ENCODE results near the gene PRCD. TPM values are rescaled to one million over a fixed set of nuclear protein-coding genes. Genes with fewer than 3 reads are reported as not detected.
"Not testable (repeated sequence)": the region's sequence is repeated elsewhere in the genome, so short reads cannot be mapped to it uniquely, and the experiment has no call there.

The PRCD gene
- total RNA-seq, 1 donor from 2014 or later: not detected

DNA sequence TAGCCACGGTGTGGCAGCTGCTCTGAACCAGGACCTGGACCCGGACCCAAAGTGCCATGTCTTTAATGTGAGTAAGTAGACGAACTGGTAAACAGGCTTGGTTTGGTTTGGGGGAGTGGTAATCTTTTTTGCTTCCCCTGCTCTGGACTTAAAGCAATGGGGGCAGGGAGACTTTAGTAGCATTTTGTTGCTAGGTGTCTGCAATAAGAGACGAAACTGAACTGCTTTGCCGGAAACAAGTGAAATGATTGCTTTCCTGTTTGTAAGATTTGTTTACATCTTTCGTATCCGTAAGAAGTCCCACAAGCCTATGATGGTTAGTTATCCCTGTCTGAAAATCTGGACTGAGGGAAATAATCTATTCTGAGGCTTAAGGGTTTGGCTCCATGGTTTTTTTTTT lies 21.5 kb downstream of the PRCD start:
- no peaks in the 10 kb centered on the region for H3K27me3 Mint-ChIP-seq (ENCODE audit: low read depth)
- no peak overlapping the region for H3K4me3 Mint-ChIP-seq (ENCODE audit: low read depth)
- no peak overlapping the region for H3K27ac Mint-ChIP-seq
- peaks cover 82% of the 10 kb centered on the region for H3K36me3 Mint-ChIP-seq (ENCODE audit: low read depth)
- H3K4me1 Mint-ChIP-seq (ENCODE audit: low read depth): peaks cover 35% of the 10 kb centered on the region
- no peak for DNase-seq (ENCODE audit: low spot score)
- intact Hi-C loops (cut with micrococcal nuclease): no loop called here
- H3K9me3 Mint-ChIP-seq: no peaks in the 10 kb centered on the region

DNA sequence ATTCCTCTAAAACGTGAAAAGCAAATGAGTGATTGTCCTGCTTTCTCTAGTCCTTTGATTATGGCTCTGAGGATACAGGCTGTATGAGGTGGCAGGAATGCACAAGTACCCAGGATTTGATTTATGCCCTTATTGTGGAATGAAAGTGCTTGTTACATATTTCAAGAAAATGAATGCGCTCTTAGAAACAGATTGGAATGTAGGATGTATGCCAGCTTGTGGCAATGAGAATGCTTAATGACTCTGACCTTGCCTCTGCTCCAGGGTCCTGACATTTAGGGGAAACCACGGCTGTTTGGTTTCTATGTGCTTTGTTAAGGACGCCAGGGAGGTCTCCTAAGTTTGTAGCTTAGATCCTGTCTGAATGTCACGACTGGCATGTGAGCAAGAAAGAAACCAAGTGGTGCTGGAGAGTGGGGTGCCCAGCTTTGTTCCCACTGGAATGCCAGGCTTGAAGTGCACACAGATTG lies 22.0 kb downstream of the PRCD start:
- Mint-ChIP-seq H3K9me3 (no peaks in the 10 kb centered on the region), H3K27me3 (ENCODE audit: low read depth) (no peaks in the 10 kb centered on the region), H3K4me1 (ENCODE audit: low read depth) (peaks cover 35% of the 10 kb centered on the region), H3K27ac (no peak overlapping the region), H3K4me3 (ENCODE audit: low read depth) (no peak overlapping the region), H3K36me3 (ENCODE audit: low read depth) (peaks cover 85% of the 10 kb centered on the region)
- intact Hi-C loops (cut with micrococcal nuclease): no loop called here
- no peak for DNase-seq (ENCODE audit: low spot score)

DNA sequence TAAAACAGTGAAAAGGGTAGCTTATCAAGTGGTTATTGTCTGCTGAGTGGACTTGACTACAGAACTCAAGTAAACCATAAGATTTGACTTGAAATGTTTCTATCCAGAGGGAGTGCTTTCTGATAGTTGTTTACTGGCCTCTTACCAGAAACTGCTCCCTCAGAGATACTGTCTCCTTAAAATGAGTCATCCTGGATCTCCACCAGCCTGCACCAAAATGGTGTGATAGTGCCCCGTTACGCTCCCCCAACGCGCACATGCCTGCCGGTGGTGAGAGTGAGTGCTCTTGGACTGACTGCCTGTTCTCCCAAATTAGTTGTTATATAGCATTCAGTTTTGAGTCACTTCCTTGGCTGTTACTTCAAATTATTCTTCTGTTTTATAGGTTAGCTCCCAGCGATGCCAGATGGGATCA lies 22.9 kb downstream of the PRCD start:
- Mint-ChIP-seq H3K4me3 (ENCODE audit: low read depth) (no peak overlapping the region), H3K9me3 (no peaks in the 10 kb centered on the region), H3K36me3 (ENCODE audit: low read depth) (peaks cover 87% of the 10 kb centered on the region), H3K27ac (peak overlapping the region; percentile 61), H3K27me3 (ENCODE audit: low read depth) (no peaks in the 10 kb centered on the region), H3K4me1 (ENCODE audit: low read depth) (peaks cover 30% of the 10 kb centered on the region)
- DNase-seq (ENCODE audit: low spot score): no peak
- intact Hi-C loops (cut with micrococcal nuclease): no loop called here

- H3K9me3 Mint-ChIP-seq; H3K27ac Mint-ChIP-seq; H3K4me3 Mint-ChIP-seq (ENCODE audit: low read depth); DNase-seq (ENCODE audit: low spot score); H3K27me3 Mint-ChIP-seq (ENCODE audit: low read depth); intact Hi-C loops (cut with micrococcal nuclease): not testable (repeated sequence)
- Mint-ChIP-seq H3K36me3 (ENCODE audit: low read depth) (peaks cover 84% of the 10 kb centered on the region), H3K4me1 (ENCODE audit: low read depth) (peaks cover 31% of the 10 kb centered on the region)
Measured at GRCh38 chr17:76563359-76563758, 23.5 kb downstream of the PRCD start.

DNA sequence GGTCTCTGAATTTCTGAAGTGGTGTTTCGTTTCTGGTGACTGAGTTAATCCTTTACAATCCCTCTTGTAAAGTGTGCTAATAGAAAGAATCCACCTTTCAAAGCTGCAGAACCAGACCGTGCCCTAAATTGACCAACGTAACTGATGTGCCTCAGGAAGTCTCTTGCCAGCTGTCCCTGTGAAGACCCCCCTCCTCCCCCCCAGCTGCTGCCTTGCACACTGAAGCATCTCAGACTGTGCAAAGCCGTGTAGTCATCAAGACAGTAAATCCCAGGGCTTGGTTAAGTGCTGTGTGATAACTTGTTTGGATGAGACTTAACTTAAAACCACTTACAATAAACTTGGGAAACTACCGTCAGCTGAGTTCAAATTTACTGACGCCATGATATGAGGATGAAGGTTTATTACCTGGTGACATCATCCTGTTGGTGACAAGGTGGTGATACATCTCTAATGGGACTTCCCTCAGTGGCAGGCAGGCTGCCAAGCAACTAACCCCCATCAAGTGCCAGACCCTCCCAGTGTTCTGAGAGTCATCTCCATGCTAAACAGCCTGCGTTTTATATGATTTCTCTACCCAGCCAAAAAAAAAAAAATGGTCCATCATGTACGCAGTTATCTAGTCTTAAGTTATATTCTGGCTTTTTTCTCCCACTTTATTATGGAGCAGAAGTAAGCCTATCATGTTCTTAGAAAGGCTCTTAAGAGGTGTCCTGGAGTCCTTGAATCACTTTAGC lies 25.3 kb downstream of the PRCD start:
- H3K27ac Mint-ChIP-seq; DNase-seq (ENCODE audit: low spot score); intact Hi-C loops (cut with micrococcal nuclease); H3K9me3 Mint-ChIP-seq; H3K27me3 Mint-ChIP-seq (ENCODE audit: low read depth); H3K4me3 Mint-ChIP-seq (ENCODE audit: low read depth): not testable (repeated sequence)
- Mint-ChIP-seq H3K4me1 (ENCODE audit: low read depth) (peaks cover 25% of the 10 kb centered on the region), H3K36me3 (ENCODE audit: low read depth) (peaks cover 66% of the 10 kb centered on the region)

- intact Hi-C loops (cut with micrococcal nuclease): no loop called here
- H3K36me3 Mint-ChIP-seq (ENCODE audit: low read depth): peaks cover 57% of the 10 kb centered on the region
- no peak for DNase-seq (ENCODE audit: low spot score)
- no peak overlapping the region for H3K27ac Mint-ChIP-seq
- H3K4me1 Mint-ChIP-seq (ENCODE audit: low read depth): peaks cover 22% of the 10 kb centered on the region
- no peaks in the 10 kb centered on the region for H3K9me3 Mint-ChIP-seq
- H3K27me3 Mint-ChIP-seq (ENCODE audit: low read depth): no peaks in the 10 kb centered on the region
- no peak overlapping the region for H3K4me3 Mint-ChIP-seq (ENCODE audit: low read depth)
Measured at GRCh38 chr17:76565728-76566612, 26.1 kb downstream of the PRCD start.

DNA sequence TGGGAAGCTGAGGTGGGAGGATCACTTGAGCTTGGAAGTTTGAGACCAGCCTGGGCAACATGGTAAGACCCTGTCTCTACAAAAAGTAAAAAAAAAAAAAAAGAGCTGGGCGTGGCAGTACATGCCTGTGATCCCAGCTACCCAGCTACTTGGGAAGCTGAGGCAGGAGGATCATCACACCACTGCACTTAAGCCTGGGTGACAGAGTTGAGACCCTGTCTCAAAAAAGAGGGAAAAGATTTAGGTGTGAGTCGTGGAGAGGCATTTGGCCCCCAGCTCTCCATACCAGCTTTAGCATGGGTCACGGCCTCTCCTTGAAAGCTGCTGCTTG lies 26.7 kb downstream of the PRCD start:
- DNase-seq (ENCODE audit: low spot score): no peak

GRCh38 chr17:76566988-76567431 lies 27.2 kb downstream of the PRCD start:
- peaks cover 47% of the 10 kb centered on the region for H3K36me3 Mint-ChIP-seq (ENCODE audit: low read depth)
- H3K4me1 Mint-ChIP-seq (ENCODE audit: low read depth): peaks cover 16% of the 10 kb centered on the region

More for the DNA sequence above, 26.7 kb downstream of the PRCD start:
- Mint-ChIP-seq H3K27ac (no peak overlapping the region), H3K27me3 (ENCODE audit: low read depth) (no peaks in the 10 kb centered on the region), H3K4me1 (ENCODE audit: low read depth) (peaks cover 20% of the 10 kb centered on the region), H3K36me3 (ENCODE audit: low read depth) (peaks cover 51% of the 10 kb centered on the region), H3K4me3 (ENCODE audit: low read depth) (no peak overlapping the region), H3K9me3 (no peaks in the 10 kb centered on the region)
- intact Hi-C loops (cut with micrococcal nuclease): no loop called here

GRCh38 chr17:76567634-76568432 lies 28.0 kb downstream of the PRCD start:
- intact Hi-C loops (cut with micrococcal nuclease): no loop called here

More at GRCh38 chr17:76566988-76567431, 27.2 kb downstream of the PRCD start:
- Mint-ChIP-seq H3K27me3 (ENCODE audit: low read depth) (no peaks in the 10 kb centered on the region), H3K9me3 (no peaks in the 10 kb centered on the region), H3K4me3 (ENCODE audit: low read depth) (no peak overlapping the region), H3K27ac (no peak overlapping the region)
- intact Hi-C loops (cut with micrococcal nuclease): no loop called here
- DNase-seq (ENCODE audit: low spot score): no peak

GRCh38 chr17:76568811-76569221 lies 29.0 kb downstream of the PRCD start:
- DNase-seq (ENCODE audit: low spot score): no peak
- intact Hi-C loops (cut with micrococcal nuclease): no loop called here
- Mint-ChIP-seq H3K4me1 (ENCODE audit: low read depth) (peaks cover 9% of the 10 kb centered on the region), H3K4me3 (ENCODE audit: low read depth) (no peak overlapping the region), H3K9me3 (no peaks in the 10 kb centered on the region), H3K27me3 (ENCODE audit: low read depth) (no peaks in the 10 kb centered on the region), H3K36me3 (ENCODE audit: low read depth) (peaks cover 34% of the 10 kb centered on the region), H3K27ac (no peak overlapping the region)

More at GRCh38 chr17:76567634-76568432, 28.0 kb downstream of the PRCD start:
- H3K36me3 Mint-ChIP-seq (ENCODE audit: low read depth): peaks cover 42% of the 10 kb centered on the region
- H3K4me3 Mint-ChIP-seq (ENCODE audit: low read depth): no peak overlapping the region
- peaks cover 13% of the 10 kb centered on the region for H3K4me1 Mint-ChIP-seq (ENCODE audit: low read depth)
- no peak for DNase-seq (ENCODE audit: low spot score)
- H3K9me3 Mint-ChIP-seq: no peaks in the 10 kb centered on the region
- H3K27me3 Mint-ChIP-seq (ENCODE audit: low read depth): no peaks in the 10 kb centered on the region
- H3K27ac Mint-ChIP-seq: no peak overlapping the region

GRCh38 chr17:76569607-76570279 lies 29.9 kb downstream of the PRCD start:
- no peak overlapping the region for H3K27ac Mint-ChIP-seq
- H3K4me3 Mint-ChIP-seq (ENCODE audit: low read depth): no peak overlapping the region
- no peak for DNase-seq (ENCODE audit: low spot score)
- peaks cover 9% of the 10 kb centered on the region for H3K4me1 Mint-ChIP-seq (ENCODE audit: low read depth)
- no peaks in the 10 kb centered on the region for H3K9me3 Mint-ChIP-seq
- no peaks in the 10 kb centered on the region for H3K27me3 Mint-ChIP-seq (ENCODE audit: low read depth)
- intact Hi-C loops (cut with micrococcal nuclease): no loop called here
- H3K36me3 Mint-ChIP-seq (ENCODE audit: low read depth): peaks cover 29% of the 10 kb centered on the region

- Mint-ChIP-seq H3K4me1 (ENCODE audit: low read depth) (peaks cover 7% of the 10 kb centered on the region), H3K27me3 (ENCODE audit: low read depth) (no peaks in the 10 kb centered on the region), H3K9me3 (no peaks in the 10 kb centered on the region), H3K27ac (no peak overlapping the region), H3K36me3 (ENCODE audit: low read depth) (peaks cover 22% of the 10 kb centered on the region), H3K4me3 (ENCODE audit: low read depth) (no peak overlapping the region)
- no peak for DNase-seq (ENCODE audit: low spot score)
- intact Hi-C loops (cut with micrococcal nuclease): no loop called here
Measured at GRCh38 chr17:76570457-76570856, 30.6 kb downstream of the PRCD start.
